GM12878 (cell line): ENCODE data around the gene OR5AK2.

Source experiments
- CEBPB ChIP-seq, 2 experiments: fragments of 150-350 bp in 1 of 2; IDR thresholded peaks; 2 replicates each; pipeline ENCODE4 v1.6.1; 2012 to 2014; ENCODE audit warnings: low read depth in 2 of 2, low read length in 2 of 2, borderline replicate concordance in 1 of 2, inconsistent platforms in 1 of 2
- CHD4 ChIP-seq: fragments of 200-600 bp; sonication (generic); IDR thresholded peaks from 2 replicates; pipeline ENCODE4 v1.6.1; 2016; ENCODE audit warnings: mild to moderate bottlenecking
- CREM ChIP-seq: IDR thresholded peaks from 2 replicates; pipeline ENCODE4 v1.6.1; 2014; ENCODE audit warnings: antibody characterized with exemption, low read depth
- CTCF ChIP-seq, 3 experiments: IDR thresholded peaks in 2 of 3; conservative IDR thresholded peaks in 1 of 3; 2 replicates each; pipeline ENCODE4 v1.5.1; 2011; ENCODE audit warnings: low read depth in 3 of 3, low read length in 3 of 3, mild to moderate bottlenecking in 3 of 3, control low read depth in 2 of 3, moderate library complexity in 2 of 3, inconsistent platforms in 1 of 3, mixed read lengths in 1 of 3; ENCODE audit not compliant: control insufficient read depth in 2 of 3, insufficient read depth in 1 of 3; ENCODE audit errors: extremely low read depth in 1 of 3
- NFYB ChIP-seq: IDR thresholded peaks from 2 replicates; pipeline ENCODE4 v1.6.1; 2011; ENCODE audit warnings: low read depth, mild to moderate bottlenecking, low read length, improper control_type of control experiment, moderate library complexity; ENCODE audit not compliant: insufficient read depth
- POLR2A ChIP-seq: IDR thresholded peaks from 2 replicates; pipeline ENCODE4 v1.6.1; 2011; ENCODE audit warnings: low read depth, mild to moderate bottlenecking, low read length
- POLR2AphosphoS5 ChIP-seq: IDR thresholded peaks from 2 replicates; pipeline ENCODE4 v1.6.1; 2011; ENCODE audit warnings: mild to moderate bottlenecking, low read length, inconsistent platforms

GRCh38 chr11:57008373-57008772 is 19.7 kb downstream of the OR5AK2 start:
- TF ChIP-seq CTCF (IDR thresholded peaks at IDR 0.05 in 2 of 3, conservative IDR thresholded peaks at IDR 0.05 in 1 of 3; ENCODE audit: control insufficient read depth in 2 of 3, extremely low read depth in 1 of 3, insufficient read depth in 1 of 3, low read depth in 3 of 3, low read length in 3 of 3) (no peak), CHD4 (no peak), NFYB (no peak), CREM (no peak), CEBPB (IDR thresholded peaks at IDR 0.05; ENCODE audit: borderline replicate concordance in 1 of 2, low read depth in 2 of 2, low read length in 2 of 2) (no peak), POLR2A (no peak), POLR2AphosphoS5 (no peak)
